HG02884 (cell line): ENCODE measurements around the gene IGF1.
"Not testable (repeated sequence)": the region's sequence is repeated elsewhere in the genome, so short reads cannot be mapped to it uniquely, and the experiment has no call there.

ENCODE experiments used
- ATAC-seq: cut with Tn5 transposase; IDR thresholded peaks from one replicate; pipeline ENCODE4 v1.9.1; 2021; ENCODE audit warnings: mild to moderate bottlenecking, moderate library complexity; ENCODE audit not compliant: unreplicated experiment

The IGF1 gene

GRCh38 chr12:102394200-102394599, 86.2 kb downstream of the IGF1 start:
- ATAC-seq = no peak

DNA sequence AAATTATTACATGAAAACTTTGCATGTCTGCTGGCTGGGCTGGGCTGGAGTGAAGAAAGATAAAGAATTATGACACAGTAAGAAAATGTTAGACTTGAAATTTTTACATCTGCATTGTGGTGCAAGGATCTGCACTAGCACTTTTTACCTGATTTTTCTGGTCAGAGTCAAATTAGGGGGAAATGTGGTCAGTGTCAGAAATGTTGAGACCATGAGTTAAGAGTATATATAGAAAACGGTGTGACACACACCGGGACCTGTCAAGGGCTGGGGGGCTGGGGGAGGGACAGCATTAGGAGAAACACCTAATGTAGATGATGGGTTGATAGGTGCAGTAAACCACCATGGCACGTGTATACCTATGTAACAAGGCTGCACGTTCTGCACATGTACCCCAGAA, 90.3 kb downstream of the IGF1 start:
- no peak for ATAC-seq

DNA sequence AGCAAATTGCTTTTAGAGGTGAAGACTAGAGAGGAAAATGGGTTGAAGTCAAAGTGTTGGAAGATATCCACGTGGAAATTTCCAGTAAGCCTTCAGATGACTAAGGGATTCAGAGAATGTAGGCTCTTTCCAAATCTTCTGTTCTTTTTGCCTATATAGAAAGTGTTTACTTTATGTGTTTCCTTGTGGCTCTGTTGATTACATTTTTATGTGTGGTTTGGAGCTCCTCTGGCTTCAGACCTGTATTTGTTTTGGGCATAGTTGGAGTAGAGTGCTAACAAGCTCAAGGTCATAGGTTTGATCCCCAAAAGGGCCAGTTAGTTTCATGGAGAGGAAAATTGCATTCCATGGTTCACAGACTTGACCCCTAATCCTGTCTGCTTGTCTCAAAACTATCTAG, 91.9 kb downstream of the IGF1 start:
- ATAC-seq = no peak

GRCh38 chr12:102385343-102385742, 95.0 kb downstream of the IGF1 start:
- no peak for ATAC-seq

DNA sequence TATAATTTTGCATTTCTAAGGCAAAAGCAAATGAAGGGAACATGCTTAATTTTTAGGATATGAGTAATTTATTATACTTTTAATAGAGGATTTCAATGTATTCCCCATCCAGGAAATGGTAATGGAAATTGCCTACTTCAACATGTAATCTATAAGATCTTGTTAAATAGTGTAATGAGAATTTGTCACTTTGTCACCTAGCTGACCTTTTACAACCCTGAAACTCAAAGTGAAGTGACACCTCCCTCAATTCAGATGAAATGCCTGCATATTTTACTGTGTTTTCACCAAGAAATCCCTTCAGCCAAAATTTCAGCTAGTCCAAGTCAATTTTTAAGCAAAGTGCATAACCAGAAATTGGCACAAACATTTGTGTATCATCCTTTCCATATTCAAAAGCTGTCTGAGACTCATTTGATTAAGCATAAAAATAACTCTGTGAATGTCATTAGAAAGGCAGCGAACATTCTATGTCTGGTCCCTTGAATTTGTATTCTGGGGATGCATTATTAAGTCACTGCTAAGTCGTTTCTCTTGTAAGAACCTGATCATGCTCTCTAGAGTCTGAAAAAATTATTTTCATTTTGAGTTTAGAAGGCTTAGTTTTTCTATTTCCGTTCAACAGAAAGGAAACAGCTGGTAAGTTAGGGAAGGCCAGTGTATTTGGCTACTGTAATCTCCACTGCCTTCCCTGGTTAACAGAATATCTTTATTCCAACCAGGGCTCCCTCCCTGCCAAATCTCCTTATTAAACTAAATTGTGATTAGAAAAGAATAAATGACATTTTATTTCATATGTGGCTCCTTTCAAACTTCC, 100.8 kb downstream of the IGF1 start:
- ATAC-seq = no peak

DNA sequence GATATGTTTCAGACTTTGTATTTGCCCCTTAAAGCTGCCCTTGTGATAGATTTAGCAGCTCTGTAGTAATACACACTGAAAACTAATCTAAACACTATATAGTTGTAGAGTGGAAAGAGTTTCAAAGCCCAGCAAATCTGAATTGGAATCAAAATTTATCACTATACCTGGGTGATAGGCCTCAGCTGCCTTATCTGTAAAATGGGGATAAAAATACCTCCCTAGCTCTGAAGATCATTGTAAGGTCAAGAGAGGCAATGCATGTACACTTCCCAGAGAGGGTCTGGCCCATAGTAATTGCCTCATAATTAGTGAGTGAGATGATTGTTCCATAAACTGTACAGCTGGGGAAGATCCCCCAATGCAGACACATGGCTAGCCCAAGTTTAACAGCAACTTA, 103.6 kb downstream of the IGF1 start:
- no peak for ATAC-seq

GRCh38 chr12:102376181-102376747, 104.1 kb downstream of the IGF1 start:
- ATAC-seq = no peak

DNA sequence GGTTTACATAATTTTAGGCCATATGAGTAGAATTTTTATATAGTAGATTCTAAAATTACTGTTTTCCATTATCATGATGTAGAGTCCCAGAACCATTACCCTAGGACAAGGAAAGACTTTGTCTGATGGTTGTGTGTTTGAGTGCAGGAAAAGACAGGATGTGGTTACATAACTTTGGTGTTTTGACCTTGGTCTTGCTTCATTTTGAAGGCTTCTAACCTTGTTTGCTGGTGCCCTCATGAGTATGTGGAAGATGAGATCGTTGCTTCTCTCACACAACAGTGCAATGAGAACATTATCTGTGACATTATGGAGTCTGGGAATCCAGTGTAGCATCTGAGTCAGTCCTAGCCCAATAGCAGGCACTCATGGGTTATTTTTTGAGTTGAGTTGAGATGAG, 106.2 kb downstream of the IGF1 start:
- ATAC-seq = no peak

DNA sequence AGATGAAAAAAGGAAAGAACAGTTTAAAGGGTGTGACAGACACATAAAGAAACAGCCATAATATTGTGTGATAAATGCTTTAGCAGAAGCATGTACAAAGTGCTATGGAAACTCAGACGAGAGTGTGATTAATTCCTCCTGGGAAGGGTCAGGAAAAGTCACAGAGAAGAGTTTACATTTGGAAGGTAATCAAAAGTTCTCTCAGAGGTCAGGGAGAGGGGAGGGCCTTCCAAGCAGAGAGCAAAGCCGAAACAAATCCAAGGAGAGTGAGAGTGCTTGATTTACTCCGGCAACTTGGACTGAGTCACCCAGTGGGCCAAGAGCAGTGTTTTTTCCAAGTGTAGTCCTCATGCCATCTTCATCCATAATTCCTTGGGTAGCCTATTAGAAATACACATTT, 108.3 kb downstream of the IGF1 start:
- ATAC-seq = no peak

GRCh38 chr12:102371165-102371564, 109.2 kb downstream of the IGF1 start:
- ATAC-seq = no peak

GRCh38 chr12:102369876-102370275, 110.5 kb downstream of the IGF1 start:
- no peak for ATAC-seq

DNA sequence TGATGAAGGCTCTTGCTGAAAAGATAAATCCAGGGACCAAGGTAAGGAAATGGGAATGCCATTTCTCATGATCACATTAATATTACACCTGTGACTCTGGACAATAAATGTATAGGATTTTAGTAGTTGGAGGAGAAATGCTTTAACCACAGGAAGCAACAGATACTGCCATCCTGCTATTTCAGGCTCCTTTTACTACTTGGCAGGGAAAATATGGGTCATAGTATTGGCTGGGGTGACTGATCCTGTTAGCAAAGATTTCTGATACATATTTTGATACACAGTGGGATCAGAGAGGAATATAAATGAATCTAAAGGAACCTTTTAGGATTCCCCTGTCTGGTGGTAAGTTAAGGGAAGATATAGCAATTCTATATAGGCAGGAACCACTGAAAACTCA, 115.0 kb downstream of the IGF1 start:
- ATAC-seq = no peak

DNA sequence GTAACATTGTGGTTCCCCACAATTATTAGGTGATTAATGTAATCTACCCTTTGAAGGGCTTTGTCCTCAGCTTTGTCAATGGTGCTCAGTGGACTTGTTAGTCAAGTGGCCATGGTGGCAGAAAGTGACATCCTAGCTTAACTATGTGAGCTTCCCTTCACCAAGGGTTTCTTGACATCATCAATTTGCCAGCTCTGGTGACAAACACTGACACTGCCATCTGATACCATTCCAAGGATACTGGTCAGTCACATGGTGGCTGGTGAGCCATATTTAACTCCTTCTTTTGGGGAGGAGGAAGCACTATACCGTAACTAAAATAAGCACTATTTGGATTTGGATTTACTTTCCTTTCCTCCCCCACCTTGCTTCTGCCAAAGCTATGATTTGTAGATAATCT, 115.7 kb downstream of the IGF1 start:
- no peak for ATAC-seq

DNA sequence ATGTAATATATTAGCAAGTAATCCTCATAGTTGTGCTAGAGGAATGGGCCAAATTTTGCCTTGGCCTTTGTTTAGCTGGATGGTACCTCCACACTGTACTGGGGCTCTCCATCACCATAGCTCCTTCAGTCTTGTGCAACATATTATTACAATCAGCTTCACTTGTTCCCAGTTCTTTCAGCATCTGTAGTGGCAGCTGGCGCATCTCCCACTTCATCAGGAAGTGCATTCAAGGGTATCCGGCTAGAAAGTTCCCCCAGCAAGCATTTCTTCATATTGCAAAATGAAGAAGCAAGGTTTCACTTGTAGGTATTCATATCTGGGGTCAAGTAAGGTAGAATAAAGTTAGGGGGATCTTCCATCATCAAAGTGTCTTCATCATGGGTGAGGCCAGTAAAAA, 123.7 kb downstream of the IGF1 start:
- no peak for ATAC-seq

DNA sequence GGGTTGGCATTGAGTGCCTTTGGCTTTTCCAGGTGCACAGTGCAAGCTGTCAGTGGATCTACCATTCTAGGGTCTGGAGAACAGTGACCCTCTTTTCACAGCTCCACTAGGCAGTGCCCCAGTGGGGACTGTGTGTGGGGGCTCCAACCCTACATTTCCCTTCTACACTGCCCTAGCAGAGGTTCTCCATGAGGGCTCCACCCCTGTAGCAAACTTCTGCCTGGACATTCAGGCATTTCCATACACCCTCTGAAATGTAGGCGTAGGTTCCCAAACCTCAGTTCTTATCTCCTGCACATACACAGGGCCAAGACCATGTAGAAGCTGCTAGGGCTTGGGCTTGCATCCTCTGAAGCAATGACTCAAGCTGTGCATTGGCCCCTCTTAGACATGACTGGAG, 126.1 kb downstream of the IGF1 start:
- not testable (repeated sequence) for ATAC-seq

GRCh38 chr12:102351322-102351721, 129.0 kb downstream of the IGF1 start:
- no peak for ATAC-seq

GRCh38 chr12:102350070-102350469, 130.3 kb downstream of the IGF1 start:
- ATAC-seq = no peak

DNA sequence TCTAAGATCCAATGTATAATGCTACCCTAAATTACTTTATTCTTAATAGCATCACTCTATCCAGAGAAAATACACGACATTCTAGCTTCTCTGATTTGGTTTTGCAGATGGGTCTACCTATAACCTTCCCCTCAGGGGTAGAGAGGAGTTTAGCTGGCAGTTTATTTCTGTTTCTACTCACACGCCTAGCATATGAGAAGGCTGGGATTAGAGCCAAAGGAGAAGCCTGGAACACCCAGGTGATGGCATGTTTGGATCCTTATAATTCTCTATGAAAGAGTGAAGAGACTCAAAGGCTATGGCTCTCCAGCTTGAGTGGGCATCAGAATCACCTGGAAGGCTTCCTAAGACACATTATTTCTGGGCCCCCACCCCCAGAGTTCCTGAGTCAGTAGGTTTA, 131.3 kb downstream of the IGF1 start:
- no peak for ATAC-seq

GRCh38 chr12:102347811-102348210, 132.6 kb downstream of the IGF1 start:
- no peak for ATAC-seq
